Measurements from ENCODE around the gene NAIF1.
A peak's percentile ranks its signal among the peaks of the same experiment; 100 is the strongest.
"Not testable (repeated sequence)": the region's sequence is repeated elsewhere in the genome, so short reads cannot be mapped to it uniquely, and the experiment has no call there.

Gene NAIF1

DNA sequence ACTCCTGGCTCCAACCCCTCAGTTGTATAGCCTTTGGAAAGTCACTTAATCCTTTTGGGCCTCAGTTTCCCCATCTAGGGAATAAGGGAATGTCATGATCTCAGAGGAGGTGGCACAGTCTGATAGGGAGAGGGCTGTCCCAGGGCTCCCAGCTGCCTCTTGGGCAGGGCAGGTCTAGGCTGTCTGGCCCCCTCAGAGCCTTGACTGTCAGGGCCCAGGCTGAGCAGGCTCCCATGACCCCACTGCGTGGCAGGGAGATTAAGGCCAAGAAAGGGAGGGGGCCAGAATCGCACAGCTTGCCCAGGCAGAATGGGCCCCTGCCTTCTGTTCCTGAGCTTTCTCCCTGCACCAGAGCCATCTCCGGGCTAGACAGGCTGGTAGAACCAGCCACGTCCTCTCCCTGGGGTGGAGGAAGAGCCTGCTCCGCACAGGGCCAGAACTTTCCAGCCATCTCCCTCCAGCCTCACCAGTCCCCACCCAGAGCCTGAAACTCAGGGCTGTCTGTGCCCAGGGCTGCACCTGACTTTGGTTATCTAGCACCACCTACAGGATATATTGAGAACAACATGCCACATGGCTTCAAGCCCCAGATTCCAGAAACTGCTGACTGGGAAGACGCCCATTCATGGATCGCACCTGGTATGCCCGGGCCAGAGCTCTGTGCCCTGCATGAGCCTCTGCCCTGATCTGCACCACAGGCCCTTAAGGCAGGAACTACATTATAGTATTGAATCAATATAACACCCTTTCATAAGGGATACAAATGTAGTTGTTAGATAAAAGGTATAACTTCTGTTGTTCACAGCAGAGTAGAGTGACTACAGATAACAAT is 32.1 kb downstream of the NAIF1 start:
- peak; percentile 33 to 71 for DNase-seq (ENCODE audit: low read depth in 1 of 2, low spot score in 1 of 2)

- no peak for DNase-seq (ENCODE audit: low read depth in 1 of 2, low spot score in 1 of 2)
Measured at GRCh38 chr9:128033609-128034008, 33.5 kb downstream of the NAIF1 start.

- DNase-seq (ENCODE audit: low read depth in 1 of 2, low spot score in 1 of 2), result no peak
Measured at GRCh38 chr9:128027705-128028104, 39.4 kb downstream of the NAIF1 start.

GRCh38 chr9:128026773-128027541 is 40.2 kb downstream of the NAIF1 start:
- DNase-seq (ENCODE audit: low read depth in 1 of 2, low spot score in 1 of 2), result peak in 1 of 2 donors; percentile 54

- peak; percentile 32 to 76 for DNase-seq (ENCODE audit: low read depth in 1 of 2, low spot score in 1 of 2)
Measured at GRCh38 chr9:128026255-128026772, 40.8 kb downstream of the NAIF1 start.

GRCh38 chr9:128025736-128026135 is 41.4 kb downstream of the NAIF1 start:
- no peak for DNase-seq (ENCODE audit: low read depth in 1 of 2, low spot score in 1 of 2)

DNA sequence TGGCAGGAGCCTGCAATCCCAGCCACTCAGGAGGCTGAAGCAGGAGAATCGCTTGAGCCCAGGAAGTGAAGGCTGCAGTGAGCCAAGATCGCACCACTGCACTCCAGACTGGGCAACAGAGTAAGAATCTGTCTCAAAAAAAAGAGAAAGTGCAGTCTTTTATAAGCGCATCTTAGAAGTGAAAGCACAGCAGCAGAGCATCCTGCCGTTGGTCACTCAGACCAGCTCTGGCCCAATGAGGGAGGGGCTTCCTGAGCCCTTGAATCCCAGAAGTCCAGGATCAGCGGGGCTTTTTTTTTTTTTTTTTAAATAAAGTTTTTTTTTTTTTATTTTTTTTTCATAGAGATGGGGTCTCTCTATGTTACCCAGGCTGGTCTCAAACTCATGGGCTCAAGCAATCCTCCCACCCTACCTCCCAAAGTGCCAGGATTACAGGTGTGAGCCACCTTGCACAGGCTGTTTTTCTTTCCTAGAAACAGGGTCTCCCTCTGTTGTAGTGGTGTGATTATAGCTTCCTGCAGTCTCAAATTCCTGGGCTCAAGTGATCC is 42.3 kb downstream of the NAIF1 start:
- DNase-seq (ENCODE audit: low read depth in 1 of 2, low spot score in 1 of 2), result no peak

DNA sequence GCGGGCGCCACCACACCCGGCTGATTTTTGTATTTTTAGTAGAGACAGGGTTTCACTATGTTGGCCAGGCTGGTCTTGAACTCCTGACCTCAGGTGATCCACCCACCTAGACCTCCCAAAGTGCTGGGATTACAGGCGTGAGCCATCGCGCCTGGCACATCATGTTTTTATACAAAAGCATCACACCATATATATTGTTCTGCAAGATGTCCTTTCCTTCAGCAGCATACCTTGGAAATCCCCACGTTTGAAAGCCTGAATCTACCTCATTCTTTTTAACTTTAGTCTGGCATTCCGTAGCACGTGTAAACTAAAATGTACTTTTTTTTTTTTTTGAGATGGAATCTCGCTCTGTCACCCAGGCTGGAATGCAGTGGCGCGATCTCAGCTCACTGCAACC is 43.4 kb downstream of the NAIF1 start:
- not testable (repeated sequence) for DNase-seq (ENCODE audit: low read depth in 1 of 2, low spot score in 1 of 2)

DNA sequence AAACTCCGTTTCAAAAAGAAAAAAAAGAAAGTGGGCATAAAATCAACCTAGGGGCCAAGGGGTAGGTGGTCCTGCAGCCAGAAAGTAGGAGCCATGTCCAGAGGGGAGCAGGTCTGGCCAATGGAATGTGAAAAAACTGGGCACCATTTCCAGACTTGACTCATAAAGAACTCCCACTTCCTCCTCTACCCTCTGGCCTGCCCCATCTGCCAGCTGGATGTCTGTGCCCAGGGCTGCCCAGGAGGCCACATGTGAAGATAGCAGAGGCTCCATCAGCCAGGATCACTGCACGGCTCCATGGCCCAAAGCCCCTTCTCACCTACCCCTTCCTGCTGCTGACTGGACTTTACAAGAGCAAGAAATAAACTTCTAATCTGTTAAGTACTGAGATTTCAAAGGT is 44.2 kb downstream of the NAIF1 start:
- DNase-seq (ENCODE audit: low read depth in 1 of 2, low spot score in 1 of 2), result no peak

- no peak for DNase-seq (ENCODE audit: low read depth in 1 of 2, low spot score in 1 of 2)
Measured at GRCh38 chr9:128021098-128021497, 46.0 kb downstream of the NAIF1 start.

GRCh38 chr9:128020692-128021091 is 46.4 kb downstream of the NAIF1 start:
- DNase-seq (ENCODE audit: low read depth in 1 of 2, low spot score in 1 of 2), result no peak

DNA sequence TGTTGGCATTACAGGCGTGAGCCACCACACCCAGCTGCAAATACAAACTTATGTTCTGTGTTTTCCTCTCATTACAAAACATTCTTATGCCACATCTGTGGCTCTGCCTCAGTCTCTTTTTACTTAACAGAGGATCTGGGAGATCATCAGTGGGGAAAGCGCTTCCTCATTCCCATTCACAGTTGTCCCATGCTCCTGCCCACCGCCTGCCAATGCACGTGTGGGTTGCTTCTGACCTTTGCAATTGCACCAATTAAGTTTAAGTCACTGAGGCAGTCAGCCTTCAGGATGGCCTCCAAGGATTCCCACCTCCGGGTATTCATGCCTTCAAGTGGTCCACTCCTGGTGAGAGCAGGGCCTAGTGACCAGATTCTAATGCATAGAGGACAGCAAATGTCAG is 51.4 kb downstream of the NAIF1 start:
- DNase-seq (ENCODE audit: low read depth in 1 of 2, low spot score in 1 of 2), result no peak

All from activated CD4-positive, alpha-beta T cell treated with anti-CD3 and anti-CD28 coated beads, Interleukin-2, amount 50 U/mL, for 24 hours (primary cell).